ENCODE measurements around the gene VSTM5.

DNA sequence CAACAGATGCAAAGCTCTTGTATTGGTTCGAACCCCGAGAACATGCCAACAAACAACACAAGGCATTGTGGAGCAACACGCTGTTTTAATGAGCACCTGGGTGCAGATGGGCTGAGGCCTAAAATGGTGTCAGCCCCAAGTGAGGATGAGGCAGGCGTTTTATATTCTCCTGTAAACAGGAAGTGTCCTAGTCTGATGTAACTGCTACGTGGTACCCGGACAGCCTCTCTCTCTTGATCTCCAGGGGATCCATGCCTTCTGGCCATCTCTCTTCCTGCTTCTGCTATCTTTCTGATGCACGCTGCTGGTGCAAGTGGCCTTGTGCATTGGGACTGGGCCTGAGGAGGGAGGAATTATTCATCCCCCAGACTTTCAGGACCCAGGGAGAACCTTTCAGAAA, 19.4 kb upstream of the VSTM5 start:
- TF ChIP-seq, protein P1, sequence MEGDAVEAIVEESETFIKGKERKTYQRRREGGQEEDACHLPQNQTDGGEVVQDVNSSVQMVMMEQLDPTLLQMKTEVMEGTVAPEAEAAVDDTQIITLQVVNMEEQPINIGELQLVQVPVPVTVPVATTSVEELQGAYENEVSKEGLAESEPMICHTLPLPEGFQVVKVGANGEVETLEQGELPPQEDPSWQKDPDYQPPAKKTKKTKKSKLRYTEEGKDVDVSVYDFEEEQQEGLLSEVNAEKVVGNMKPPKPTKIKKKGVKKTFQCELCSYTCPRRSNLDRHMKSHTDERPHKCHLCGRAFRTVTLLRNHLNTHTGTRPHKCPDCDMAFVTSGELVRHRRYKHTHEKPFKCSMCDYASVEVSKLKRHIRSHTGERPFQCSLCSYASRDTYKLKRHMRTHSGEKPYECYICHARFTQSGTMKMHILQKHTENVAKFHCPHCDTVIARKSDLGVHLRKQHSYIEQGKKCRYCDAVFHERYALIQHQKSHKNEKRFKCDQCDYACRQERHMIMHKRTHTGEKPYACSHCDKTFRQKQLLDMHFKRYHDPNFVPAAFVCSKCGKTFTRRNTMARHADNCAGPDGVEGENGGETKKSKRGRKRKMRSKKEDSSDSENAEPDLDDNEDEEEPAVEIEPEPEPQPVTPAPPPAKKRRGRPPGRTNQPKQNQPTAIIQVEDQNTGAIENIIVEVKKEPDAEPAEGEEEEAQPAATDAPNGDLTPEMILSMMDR (conservative IDR thresholded peaks at IDR 0.05; ENCODE audit: low read depth, low read length) = no peak
- no peak for TF ChIP-seq EZH2 (IDR thresholded peaks at IDR 0.05; ENCODE audit: borderline replicate concordance, low read depth, low read length, poor library complexity, severe bottlenecking)
